Neural cell (in vitro differentiated cells): ENCODE data around the gene TEAD4. TPM values are rescaled to one million over a fixed set of nuclear protein-coding genes. Genes with fewer than 3 reads are reported as not detected.

ENCODE experiments used
- H2AFZ ChIP-seq: fragments of 200-600, 300-800 bp; sonication (generic), shearing (Covaris generic); 2 replicates; pipeline ENCODE4 v1.6.0; 2014; ENCODE audit warnings: low read depth, mild to moderate bottlenecking, antibody characterized with exemption, low read length, moderate library complexity
- H3F3A ChIP-seq: fragments of 200-600 bp; shearing (Covaris generic); 2 replicates; pipeline ENCODE4 v1.6.1; 2016; ENCODE audit warnings: mild to moderate bottlenecking, moderate library complexity, mixed read lengths, antibody characterized with exemption, low read length; ENCODE audit not compliant: insufficient read depth, poor library complexity, severe bottlenecking
- H3K27ac ChIP-seq: fragments of 200-600, 300-800 bp; sonication (generic), shearing (Covaris generic); 2 replicates; pipeline ENCODE4 v1.5.1; 2014; ENCODE audit warnings: mild to moderate bottlenecking, low read length, moderate library complexity
- H3K27me3 ChIP-seq: fragments of 300-800, 200-600 bp; sonication (generic), shearing (Covaris generic); 2 replicates; pipeline ENCODE4 v1.6.0; 2014; ENCODE audit warnings: mild to moderate bottlenecking, low read depth, low read length, moderate library complexity; ENCODE audit not compliant: insufficient read depth
- H3K36me3 ChIP-seq: fragments of 300-800, 200-600 bp; sonication (generic), shearing (Covaris generic); 2 replicates; pipeline ENCODE4 v1.5.1; 2014; ENCODE audit warnings: mild to moderate bottlenecking, antibody characterized with exemption, low read length, moderate library complexity; ENCODE audit not compliant: insufficient read depth
- H3K4me2 ChIP-seq: fragments of 300-800, 200-600 bp; sonication (generic), shearing (Covaris generic); 2 replicates; pipeline ENCODE4 v1.6.0; 2014; ENCODE audit warnings: mild to moderate bottlenecking, low read length
- H3K4me3 ChIP-seq: fragments of 300-800, 200-600 bp; sonication (generic), shearing (Covaris generic); 2 replicates; pipeline ENCODE4 v1.5.1; 2014; ENCODE audit warnings: mild to moderate bottlenecking, low read length, moderate library complexity
- H3K79me2 ChIP-seq: fragments of 200-600 bp; shearing (Covaris generic); replicated peaks from 2 replicates; pipeline ENCODE4 v1.6.0; 2014; ENCODE audit warnings: mild to moderate bottlenecking, low read length, moderate library complexity; ENCODE audit not compliant: insufficient read depth
- H3K9ac ChIP-seq: fragments of 300-800, 200-600 bp; sonication (generic), shearing (Covaris generic); 2 replicates; pipeline ENCODE4 v1.6.1; 2016; ENCODE audit warnings: mild to moderate bottlenecking, low read length, mixed read lengths
- H3K9me2 ChIP-seq: fragments of 200-600 bp; shearing (Covaris generic); 2 replicates; pipeline ENCODE4 v1.6.1; 2016; ENCODE audit warnings: mild to moderate bottlenecking, low read length, mixed read lengths; ENCODE audit not compliant: insufficient read depth
- H3K9me3 ChIP-seq: fragments of 200-600, 300-800 bp; sonication (generic), shearing (Covaris generic); 2 replicates; pipeline ENCODE4 v1.6.1; 2016; ENCODE audit warnings: mild to moderate bottlenecking, mixed run types, low read length, moderate library complexity, mixed read lengths
- H4K20me1 ChIP-seq: fragments of 200-600 bp; shearing (Covaris generic); 2 replicates; pipeline ENCODE4 v1.6.1; 2016; ENCODE audit warnings: mild to moderate bottlenecking, mixed run types; ENCODE audit not compliant: insufficient read depth
- CTCF ChIP-seq: fragments of 450-650 bp; IDR thresholded peaks from 2 replicates; pipeline ENCODE4 v1.5.1; 2014; ENCODE audit warnings: antibody characterized with exemption, mild to moderate bottlenecking, moderate library complexity; ENCODE audit not compliant: poor library complexity, severe bottlenecking
- EP300 ChIP-seq: fragments of 450-650 bp; conservative IDR thresholded peaks from 2 replicates; pipeline ENCODE4 v1.6.1; 2014; ENCODE audit warnings: antibody characterized with exemption, mild to moderate bottlenecking, moderate library complexity; ENCODE audit not compliant: poor library complexity, severe bottlenecking
- EZH2 ChIP-seq: fragments of 200-600, 300-800 bp; shearing (Covaris generic), sonication (generic); IDR thresholded peaks from 2 replicates; pipeline ENCODE4 v1.6.1; 2014; ENCODE audit warnings: antibody characterized with exemption, low read length, borderline replicate concordance, mild to moderate bottlenecking; ENCODE audit not compliant: insufficient read depth, poor library complexity, severe bottlenecking
- MXI1 ChIP-seq: fragments of 450-650 bp; conservative IDR thresholded peaks from 2 replicates; pipeline ENCODE4 v1.6.1; 2014; ENCODE audit warnings: antibody characterized with exemption, mild to moderate bottlenecking; ENCODE audit not compliant: poor library complexity, severe bottlenecking
- POLR2AphosphoS5 ChIP-seq: IDR thresholded peaks from 2 replicates; pipeline ENCODE4 v1.6.1; 2012
- RAD21 ChIP-seq: fragments of 450-650 bp; conservative IDR thresholded peaks from 2 replicates; pipeline ENCODE4 v1.6.1; 2014; ENCODE audit warnings: antibody characterized with exemption, mild to moderate bottlenecking, moderate library complexity
- REST ChIP-seq: IDR thresholded peaks from 2 replicates; pipeline ENCODE4 v1.6.1; 2012; ENCODE audit warnings: borderline replicate concordance
- SMC3 ChIP-seq: fragments of 450-650 bp; conservative IDR thresholded peaks from 2 replicates; pipeline ENCODE4 v1.6.1; 2014; ENCODE audit warnings: antibody characterized with exemption, mild to moderate bottlenecking, moderate library complexity; ENCODE audit not compliant: poor library complexity
- TAF1 ChIP-seq: IDR thresholded peaks from 2 replicates; pipeline ENCODE4 v1.6.1; 2012; ENCODE audit warnings: low read depth
- polyA plus RNA-seq: library from polyadenylated mRNA; depleted of rRNA; stranded (reverse); fragments of >200 nt; gene quantifications from 2 replicates; pipeline ENCODE4 v1.2.3, GENCODE V29; 2014

TEAD4 gene
- polyA plus RNA-seq, 1 donor from 2014 or later: 1.6 TPM

- Histone ChIP-seq H3K4me2 (no peak overlapping the region), H3K9me3 (no peaks in the 10 kb centered on the region), H3K4me3 (no peak overlapping the region), H3K9me2 (no peaks in the 10 kb centered on the region), H3K9ac (no peak overlapping the region), H2AFZ (no peak overlapping the region), H3K79me2 (no peaks in the 10 kb centered on the region), H3K27me3 (no peaks in the 10 kb centered on the region), H3K36me3 (no peaks in the 10 kb centered on the region), H4K20me1 (no peaks in the 10 kb centered on the region), H3K27ac (no peak overlapping the region), H3F3A (no peaks in the 10 kb centered on the region)
- no peak for TF ChIP-seq POLR2AphosphoS5
- no peak for TF ChIP-seq EP300
- no peak for TF ChIP-seq MXI1
- TF ChIP-seq EZH2: no peak
- TF ChIP-seq CTCF: no peak
- no peak for TF ChIP-seq TAF1
These were observed 79.0 kb downstream of the TEAD4 start for GRCh38 chr12:3038166-3038565.

- no peaks in the 10 kb centered on the region for H3K9me2 ChIP-seq
- no peak overlapping the region for H2AFZ ChIP-seq
- H3K9me3 ChIP-seq: no peaks in the 10 kb centered on the region
- H3K4me2 ChIP-seq: no peak overlapping the region
- no peaks in the 10 kb centered on the region for H3K36me3 ChIP-seq
- no peak for TF ChIP-seq MXI1
- no peak for TF ChIP-seq EP300
- no peak for TF ChIP-seq REST
- TF ChIP-seq RAD21: no peak
- TF ChIP-seq EZH2: no peak
- TF ChIP-seq POLR2AphosphoS5: no peak
- TF ChIP-seq SMC3: no peak
- TF ChIP-seq TAF1: no peak
- TF ChIP-seq CTCF: no peak
- no peaks in the 10 kb centered on the region for H4K20me1 ChIP-seq
- H3K4me3 ChIP-seq: no peak overlapping the region
- no peaks in the 10 kb centered on the region for H3K79me2 ChIP-seq
- no peak overlapping the region for H3K9ac ChIP-seq
- H3K27ac ChIP-seq: no peak overlapping the region
- H3K27me3 ChIP-seq: no peaks in the 10 kb centered on the region
- no peaks in the 10 kb centered on the region for H3F3A ChIP-seq
These were observed 79.8 kb downstream of the TEAD4 start for GRCh38 chr12:3038926-3039510.
